Endothelial cell of coronary artery (primary cell): Measurements from ENCODE around the gene ITGA7. TPM values are rescaled to one million over a fixed set of nuclear protein-coding genes. Genes with fewer than 3 reads are reported as not detected.

Experiments used
- total RNA-seq: library from RNA; depleted of rRNA; stranded (reverse); fragments of >200 nt; gene quantifications from 2 replicates; pipeline ENCODE4 v1.2.3, GENCODE V29; 2014

Gene ITGA7, protein sequence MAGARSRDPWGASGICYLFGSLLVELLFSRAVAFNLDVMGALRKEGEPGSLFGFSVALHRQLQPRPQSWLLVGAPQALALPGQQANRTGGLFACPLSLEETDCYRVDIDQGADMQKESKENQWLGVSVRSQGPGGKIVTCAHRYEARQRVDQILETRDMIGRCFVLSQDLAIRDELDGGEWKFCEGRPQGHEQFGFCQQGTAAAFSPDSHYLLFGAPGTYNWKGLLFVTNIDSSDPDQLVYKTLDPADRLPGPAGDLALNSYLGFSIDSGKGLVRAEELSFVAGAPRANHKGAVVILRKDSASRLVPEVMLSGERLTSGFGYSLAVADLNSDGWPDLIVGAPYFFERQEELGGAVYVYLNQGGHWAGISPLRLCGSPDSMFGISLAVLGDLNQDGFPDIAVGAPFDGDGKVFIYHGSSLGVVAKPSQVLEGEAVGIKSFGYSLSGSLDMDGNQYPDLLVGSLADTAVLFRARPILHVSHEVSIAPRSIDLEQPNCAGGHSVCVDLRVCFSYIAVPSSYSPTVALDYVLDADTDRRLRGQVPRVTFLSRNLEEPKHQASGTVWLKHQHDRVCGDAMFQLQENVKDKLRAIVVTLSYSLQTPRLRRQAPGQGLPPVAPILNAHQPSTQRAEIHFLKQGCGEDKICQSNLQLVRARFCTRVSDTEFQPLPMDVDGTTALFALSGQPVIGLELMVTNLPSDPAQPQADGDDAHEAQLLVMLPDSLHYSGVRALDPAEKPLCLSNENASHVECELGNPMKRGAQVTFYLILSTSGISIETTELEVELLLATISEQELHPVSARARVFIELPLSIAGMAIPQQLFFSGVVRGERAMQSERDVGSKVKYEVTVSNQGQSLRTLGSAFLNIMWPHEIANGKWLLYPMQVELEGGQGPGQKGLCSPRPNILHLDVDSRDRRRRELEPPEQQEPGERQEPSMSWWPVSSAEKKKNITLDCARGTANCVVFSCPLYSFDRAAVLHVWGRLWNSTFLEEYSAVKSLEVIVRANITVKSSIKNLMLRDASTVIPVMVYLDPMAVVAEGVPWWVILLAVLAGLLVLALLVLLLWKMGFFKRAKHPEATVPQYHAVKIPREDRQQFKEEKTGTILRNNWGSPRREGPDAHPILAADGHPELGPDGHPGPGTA
- 0.09 and 1.0 TPM in 2 replicates for total RNA-seq

DNA sequence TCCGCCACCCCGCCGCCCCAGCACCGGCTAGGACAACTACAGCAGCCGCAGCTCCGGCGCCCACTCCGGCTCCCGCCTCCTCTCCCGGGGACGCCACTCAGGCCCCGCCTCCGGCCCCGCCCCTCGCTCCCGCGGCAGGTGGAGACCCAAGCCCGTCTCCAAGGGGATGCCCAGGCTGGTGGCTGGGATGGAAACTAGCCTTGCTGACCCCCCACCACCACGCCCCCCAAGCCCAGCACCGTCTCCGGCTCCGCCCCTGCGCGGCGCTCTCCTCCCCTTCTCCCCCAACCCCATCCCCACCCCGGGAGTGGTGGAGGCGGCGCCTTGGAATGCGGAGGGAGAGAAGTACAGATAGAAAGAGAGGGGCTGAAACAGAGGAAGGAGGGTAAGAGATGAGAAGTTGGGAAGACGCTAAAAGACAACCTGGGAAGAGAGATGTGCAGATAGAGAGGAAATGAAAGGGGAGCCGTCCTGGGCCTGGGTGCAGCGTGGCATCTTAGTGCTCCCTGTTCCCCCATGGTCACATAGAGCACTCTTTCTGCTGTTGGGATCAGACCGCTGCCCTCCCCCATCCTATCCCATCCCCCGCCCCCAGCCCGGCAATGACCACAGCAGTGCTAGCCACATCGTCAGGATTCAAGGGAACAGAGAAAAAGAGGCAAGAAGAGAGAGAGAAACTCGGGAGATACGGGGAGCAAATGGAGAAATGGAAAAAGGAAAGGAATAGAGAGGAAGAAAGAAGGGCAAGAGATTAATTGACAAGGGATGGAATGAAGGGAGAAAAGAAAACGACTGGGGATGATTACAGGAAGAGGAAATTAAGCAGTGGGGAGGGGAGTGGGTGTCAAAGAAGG is at the start of gene ITGA7:
Gene ITGA7, minus strand, starts transcription at position 64 of the 854 bp plus-strand sequence. CDS start 222 bp downstream, outside the sequence.

DNA sequence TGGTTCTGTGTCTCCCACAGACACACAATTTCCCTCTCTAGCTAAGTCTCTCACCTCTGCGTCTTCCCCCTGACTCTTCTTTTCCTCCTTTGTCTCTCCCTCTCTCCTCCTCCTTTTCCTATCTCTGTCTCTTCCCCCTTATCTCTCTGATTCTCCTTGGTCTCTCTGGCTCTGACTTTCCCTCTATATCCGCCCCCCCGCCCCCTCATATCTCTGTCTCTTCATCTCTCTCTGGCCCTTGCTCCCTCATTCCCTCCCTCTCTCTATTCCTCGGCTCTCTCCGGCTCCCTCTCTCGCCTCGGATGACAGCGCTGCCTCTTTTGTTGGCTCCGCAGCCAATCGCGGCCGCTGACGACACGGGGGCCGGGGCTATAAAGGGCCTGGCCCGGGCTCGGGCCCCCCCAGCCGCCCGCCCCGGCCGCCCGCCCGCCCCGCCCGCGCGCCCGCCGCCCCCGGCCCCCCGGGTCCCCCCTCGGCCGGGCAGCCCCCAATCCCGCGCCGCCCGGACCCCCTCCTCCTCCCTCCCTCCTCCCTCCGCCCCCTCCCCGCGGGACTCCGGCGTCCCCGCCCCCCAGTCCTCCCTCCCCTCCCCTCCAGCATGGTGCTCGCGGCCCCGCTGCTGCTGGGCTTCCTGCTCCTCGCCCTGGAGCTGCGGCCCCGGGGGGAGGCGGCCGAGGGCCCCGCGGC is 35.2 kb upstream of the ITGA7 start, which contains the start of gene GDF11:
Gene GDF11, plus strand, starts transcription at position 404 of the 687 bp plus-strand sequence. Its CDS starts 195 bp downstream, at position 599.

GRCh38 chr12:55728939-55729818 is 21.5 kb upstream of the ITGA7 start, which contains the start of gene CD63:
TSS of gene CD63 (minus strand) at chr12:55729009. CDS start at chr12:55728341, 668 bp downstream.

GRCh38 chr12:55720071-55720564 is 12.4 kb upstream of the ITGA7 start, which contains the start of gene RDH5:
TSS of gene RDH5 (plus strand) at chr12:55720393. CDS start at chr12:55721185, 792 bp downstream.

GRCh38 chr12:55715833-55716581 is 8.3 kb upstream of the ITGA7 start, which contains the start of gene BLOC1S1:
TSS of gene BLOC1S1 (plus strand) at chr12:55716046. CDS start at chr12:55716052, 6 bp downstream.

GRCh38 chr12:55636853-55637252 is 70.9 kb downstream of the ITGA7 start, which contains the start of gene OR10P1:
TSS of gene OR10P1 (plus strand) at chr12:55636892. CDS start at chr12:55636892, 0 bp downstream.

Other genes starting within 250 kb of the ITGA7 start
- not detected in 2 replicates for gene OR6C70, start 237.8 kb downstream of the ITGA7 start, total RNA-seq
- gene OR6C68, start 215.5 kb downstream of the ITGA7 start, total RNA-seq, result not detected in 2 replicates
- not detected in 2 replicates for gene OR6C4, start 158.3 kb downstream of the ITGA7 start, total RNA-seq
- gene OR2AP1, start 135.4 kb downstream of the ITGA7 start, total RNA-seq, result not detected in 2 replicates
- not detected in 2 replicates for gene OR10P1, start 71.0 kb downstream of the ITGA7 start, total RNA-seq
- 58.2 and 71.6 TPM in 2 replicates for gene BLOC1S1, start 8.1 kb upstream of the ITGA7 start, total RNA-seq
- 1.2 and 2.8 TPM in 2 replicates for gene RDH5, start 12.5 kb upstream of the ITGA7 start, total RNA-seq
- 1,637 and 1,643 TPM in 2 replicates for gene CD63, start 21.1 kb upstream of the ITGA7 start, total RNA-seq
- 2.8 and 3.3 TPM in 2 replicates for gene GDF11, start 35.2 kb upstream of the ITGA7 start, total RNA-seq
- gene SARNP, start 109.8 kb upstream of the ITGA7 start, total RNA-seq, result 96.7 and 98.7 TPM in 2 replicates
- gene ORMDL2, start 110.1 kb upstream of the ITGA7 start, total RNA-seq, result 33.3 and 35.9 TPM in 2 replicates
- 48.8 and 53.6 TPM in 2 replicates for gene DNAJC14, start 121.7 kb upstream of the ITGA7 start, total RNA-seq
- 0.27 and 2.6 TPM in 2 replicates for gene MMP19, start 135.0 kb upstream of the ITGA7 start, total RNA-seq
- gene PYM1, start 220.0 kb upstream of the ITGA7 start, total RNA-seq, result 28.1 and 31.4 TPM in 2 replicates
- 29.1 and 42.0 TPM in 2 replicates for gene DGKA, start 223.3 kb upstream of the ITGA7 start, total RNA-seq